SK-N-SH (cell line): ENCODE results near the gene ATOSA. TPM values are rescaled to one million over a fixed set of nuclear protein-coding genes. Genes with fewer than 3 reads are reported as not detected.

Experiments
- CTCF ChIA-PET: fragments of 300-600, 350-600 bp; formaldehyde crosslinking; extraction: SDS; loops from one replicate; lab custom pipeline; 2021; lab: Yijun Ruan, JAX
- POLR2A ChIA-PET: fragments of 350-600 bp; sonication (Branson Sonifier 250); formaldehyde crosslinking; extraction: SDS; loops from one replicate; lab custom pipeline; 2020; ENCODE audit warnings: antibody characterized with exemption, inconsistent platforms; lab: Yijun Ruan, JAX
- DNase-seq: peaks from one replicate; pipeline ENCODE4 v3.0.0; 2012
- H2AFZ ChIP-seq: fragments of 200-600 bp; sonication (generic); 2 replicates; pipeline ENCODE4 v1.8.1; 2016; ENCODE audit warnings: antibody characterized with exemption, mild to moderate bottlenecking, low read depth
- H3F3A ChIP-seq: fragments of 200-600 bp; sonication (generic); replicated peaks from 2 replicates; pipeline ENCODE3; 2016; ENCODE audit warnings: antibody characterized with exemption, mild to moderate bottlenecking; ENCODE audit not compliant: insufficient read depth
- H3K27ac ChIP-seq, 2 experiments: fragments of 200-500 bp in 1 of 2; fragments of 200-600 bp in 1 of 2; sonication (Bioruptor generic) in 1 of 2; sonication (generic), shearing (Covaris generic) in 1 of 2; 2 replicates each; pipeline versions ENCODE4 v1.5.1 to v1.6.1; 2014 to 2016; ENCODE audit warnings: low read depth in 2 of 2, inconsistent platforms in 1 of 2, low read length in 1 of 2, mild to moderate bottlenecking in 1 of 2, mixed read lengths in 1 of 2
- H3K27me3 ChIP-seq: fragments of 200-600 bp; sonication (generic), shearing (Covaris generic); 2 replicates; pipeline ENCODE4 v1.6.1; 2016; ENCODE audit warnings: mixed run types; ENCODE audit not compliant: insufficient read depth
- H3K36me3 ChIP-seq, 2 experiments: fragments of 200-500 bp in 1 of 2; fragments of 200-600 bp in 1 of 2; sonication (Bioruptor generic) in 1 of 2; sonication (generic) in 1 of 2; replicated peaks in 1 of 2; 2 replicates each; pipeline versions ENCODE3 to v1.5.1; 2014 to 2016; ENCODE audit warnings: low read length in 1 of 2, mild to moderate bottlenecking in 1 of 2; ENCODE audit not compliant: insufficient read depth in 2 of 2, control insufficient read depth in 1 of 2
- H3K4me1 ChIP-seq, 2 experiments: fragments of 200-500 bp in 1 of 2; fragments of 200-600 bp in 1 of 2; sonication (Bioruptor generic) in 1 of 2; sonication (generic), shearing (Covaris generic) in 1 of 2; 2 replicates each; pipeline versions ENCODE4 v1.5.1 to v1.6.1; 2014 to 2016; ENCODE audit warnings: low read depth in 1 of 2, low read length in 1 of 2, mixed run types in 1 of 2; ENCODE audit not compliant: insufficient read depth in 2 of 2, control insufficient read depth in 1 of 2
- H3K4me2 ChIP-seq: fragments of 200-600 bp; sonication (generic), shearing (Covaris generic); 2 replicates; pipeline ENCODE4 v1.6.1; 2017; ENCODE audit warnings: mixed run types
- H3K4me3 ChIP-seq, 2 experiments: fragments of 200-500 bp in 1 of 2; fragments of 200-600 bp in 1 of 2; sonication (Bioruptor generic) in 1 of 2; sonication (generic), shearing (Covaris generic) in 1 of 2; 2 replicates each; pipeline versions ENCODE4 v1.5.1 to v1.8.1; 2014 to 2016; ENCODE audit warnings: low read depth in 2 of 2, inconsistent platforms in 1 of 2, low read length in 1 of 2, mild to moderate bottlenecking in 1 of 2, mixed read lengths in 1 of 2, moderate library complexity in 1 of 2
- H3K79me2 ChIP-seq: fragments of 200-600 bp; sonication (generic); 2 replicates; pipeline ENCODE4 v1.8.1; 2017; ENCODE audit warnings: mild to moderate bottlenecking; ENCODE audit not compliant: insufficient read depth
- H3K9ac ChIP-seq: fragments of 200-600 bp; sonication (generic); 2 replicates; pipeline ENCODE4 v1.6.1; 2017; ENCODE audit warnings: mixed run types
- H3K9me2 ChIP-seq: fragments of 200-600 bp; sonication (generic); 2 replicates; pipeline ENCODE4 v1.6.1; 2017; ENCODE audit warnings: mixed run types
- H3K9me3 ChIP-seq: fragments of 200-600 bp; sonication (generic); 2 replicates; pipeline ENCODE4 v1.6.1; 2017; ENCODE audit warnings: mixed run types, mild to moderate bottlenecking, moderate library complexity
- H4K20me1 ChIP-seq: fragments of 200-600 bp; sonication (generic); 2 replicates; pipeline ENCODE4 v1.6.1; 2017; ENCODE audit warnings: mild to moderate bottlenecking, mixed run types; ENCODE audit not compliant: insufficient read depth
- CHD2 ChIP-seq: fragments of 150-350 bp; IDR thresholded peaks from 2 replicates; pipeline ENCODE4 v1.6.1; 2018; ENCODE audit warnings: low read length; ENCODE audit not compliant: partially characterized antibody
- EP300 ChIP-seq, 2 experiments: IDR thresholded peaks; 2 replicates each; pipeline versions ENCODE4 v1.4.0 to v1.6.1; 2012; ENCODE audit warnings: borderline replicate concordance in 1 of 2, low read depth in 1 of 2, low read length in 1 of 2
- GABPA ChIP-seq: IDR thresholded peaks from 2 replicates; pipeline ENCODE4 v1.4.0; 2012; ENCODE audit warnings: low read depth, mild to moderate bottlenecking
- GATA2 ChIP-seq: sonication (generic); formaldehyde crosslinking; IDR thresholded peaks from 2 replicates; pipeline ENCODE4 v1.5.0; 2020; ENCODE audit warnings: mild to moderate bottlenecking, missing genetic modification reagents
- MEF2A ChIP-seq: IDR thresholded peaks from 2 replicates; pipeline ENCODE4 v1.4.0; 2012; ENCODE audit warnings: low read depth, borderline replicate concordance
- NFIC ChIP-seq: IDR thresholded peaks from 2 replicates; pipeline ENCODE4 v1.4.0; 2012; ENCODE audit warnings: borderline replicate concordance
- NRF1 ChIP-seq: IDR thresholded peaks from 2 replicates; pipeline ENCODE4 v1.6.1; 2012; ENCODE audit warnings: low read depth, mild to moderate bottlenecking, low read length
- RXRA ChIP-seq: IDR thresholded peaks from 2 replicates; pipeline ENCODE4 v1.4.0; 2012; ENCODE audit warnings: low read depth, mild to moderate bottlenecking, borderline replicate concordance
- SMC3 ChIP-seq: IDR thresholded peaks from 2 replicates; pipeline ENCODE4 v1.6.1; 2012; ENCODE audit warnings: low read depth, low read length, improper control_type of control experiment
- TCF12 ChIP-seq: IDR thresholded peaks from 2 replicates; pipeline ENCODE4 v1.4.0; 2012
- TEAD4 ChIP-seq: IDR thresholded peaks from 2 replicates; pipeline ENCODE4 v1.4.0; 2012; ENCODE audit warnings: mild to moderate bottlenecking, borderline replicate concordance; ENCODE audit not compliant: insufficient read depth
- WGBS: methylation state at CpG from one replicate; pipeline ENCODE4 v1.1.6; 2017; ENCODE audit warnings: low lambda C conversion rate; 5-methylcytosine and 5-hydroxymethylcytosine counted together
- polyA plus RNA-seq, 3 experiments: library from polyadenylated mRNA; depleted of rRNA; stranded (reverse); fragments of >200 nt; gene quantifications; 2 replicates each; pipeline ENCODE4 v1.2.3, GENCODE V29; 2012
- TF ChIP-seq, protein P1 (sequence below): fragments of 150-350 bp; IDR thresholded peaks from 2 replicates; pipeline ENCODE4 v1.6.1; 2016; ENCODE audit warnings: mild to moderate bottlenecking, low read depth, low read length
- TF ChIP-seq, protein P2 (sequence below): IDR thresholded peaks from 2 replicates; pipeline ENCODE4 v1.6.1; 2012; ENCODE audit warnings: mild to moderate bottlenecking, low read depth, low read length, moderate library complexity
- TF ChIP-seq, protein P3 (sequence below): IDR thresholded peaks from 2 replicates; pipeline ENCODE4; 2012

The ATOSA gene
- polyA plus RNA-seq, 1 of the 3 experiments (the other 2 are of a cell fraction) = 7.4 TPM

DNA sequence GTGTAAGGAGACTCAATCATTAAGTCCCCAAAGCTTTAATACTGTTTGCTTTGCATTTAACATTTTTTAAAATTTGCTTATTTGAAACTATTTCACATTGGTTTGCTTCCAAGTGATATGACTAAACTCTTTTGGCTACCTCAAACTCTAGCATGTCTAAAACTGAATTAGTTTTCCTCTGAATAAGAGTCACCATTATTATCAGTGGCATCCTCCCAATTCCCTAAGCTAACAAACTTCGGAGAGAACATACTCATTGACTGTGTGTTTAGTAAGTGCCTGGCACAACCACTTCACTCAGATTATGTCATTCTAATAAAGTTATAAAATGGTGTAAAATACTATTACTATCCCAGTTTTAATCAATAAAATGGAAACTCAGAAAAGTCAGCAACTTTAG lies 21.9 kb downstream of the ATOSA start:
- Histone ChIP-seq H3K9me3 (no peaks in the 10 kb centered on the region), H3K27ac (peak overlapping the region in 1 of 2 experiments; percentile 51; a peak in 2 of 4 replicates), H3K79me2 (no peaks in the 10 kb centered on the region), H3K4me1 (peaks cover 10 to 18% of the 10 kb centered on the region in 2 experiments; a peak in 3 of 4 replicates), H3K4me2 (no peak overlapping the region; the same call in 1 of the 2 replicates), H3K36me3 (peaks cover 7 to 14% of the 10 kb centered on the region in 2 experiments), H2AFZ (no peak overlapping the region), H4K20me1 (no peaks in the 10 kb centered on the region), H3F3A (peaks cover 16% of the 10 kb centered on the region), H3K4me3 (no peak overlapping the region), H3K9ac (no peak overlapping the region), H3K9me2 (no peaks in the 10 kb centered on the region), H3K27me3 (no peaks in the 10 kb centered on the region)
- CTCF ChIA-PET = interaction anchor here (1.2 kb wide), 1 partner anchor 13 kb away, joined by 3 read pairs; no protein-coding TSS in a partner anchor
- TF ChIP-seq, protein P1, sequence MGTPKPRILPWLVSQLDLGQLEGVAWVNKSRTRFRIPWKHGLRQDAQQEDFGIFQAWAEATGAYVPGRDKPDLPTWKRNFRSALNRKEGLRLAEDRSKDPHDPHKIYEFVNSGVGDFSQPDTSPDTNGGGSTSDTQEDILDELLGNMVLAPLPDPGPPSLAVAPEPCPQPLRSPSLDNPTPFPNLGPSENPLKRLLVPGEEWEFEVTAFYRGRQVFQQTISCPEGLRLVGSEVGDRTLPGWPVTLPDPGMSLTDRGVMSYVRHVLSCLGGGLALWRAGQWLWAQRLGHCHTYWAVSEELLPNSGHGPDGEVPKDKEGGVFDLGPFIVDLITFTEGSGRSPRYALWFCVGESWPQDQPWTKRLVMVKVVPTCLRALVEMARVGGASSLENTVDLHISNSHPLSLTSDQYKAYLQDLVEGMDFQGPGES = no peak
- no peak; the same call in 1 of the 2 replicates for TF ChIP-seq NFIC
- no peak for DNase-seq
- WGBS = 19% methylated on average over 1 of the region's 1 CpG
- POLR2A ChIA-PET = no interaction called here

DNA sequence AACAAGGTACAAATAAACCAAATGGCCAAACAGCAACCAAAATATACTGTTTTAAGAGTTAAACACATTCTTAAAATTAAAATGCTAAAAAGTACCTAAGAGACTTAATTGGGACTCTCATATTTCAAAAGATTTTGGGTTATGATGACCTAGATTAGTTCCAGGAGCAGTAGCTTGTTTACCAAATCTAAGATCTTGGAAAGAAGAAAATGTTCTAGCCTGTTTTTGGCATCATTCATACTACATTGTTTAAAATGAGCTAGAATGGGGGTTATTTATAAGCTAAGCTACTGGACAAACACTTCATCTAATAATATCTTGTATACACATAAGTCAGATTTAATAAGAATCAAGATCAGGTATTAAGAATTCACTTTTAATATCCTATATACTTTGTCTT lies 22.8 kb downstream of the ATOSA start:
- H3K9me3 ChIP-seq = no peaks in the 10 kb centered on the region
- H3K9me2 ChIP-seq = no peaks in the 10 kb centered on the region
- H3K36me3 ChIP-seq = peaks cover 7 to 12% of the 10 kb centered on the region in 2 experiments
- no peak for TF ChIP-seq NRF1
- no peak for TF ChIP-seq EP300 (IDR thresholded peaks at IDR 0.05; ENCODE audit: borderline replicate concordance in 1 of 2, low read depth in 1 of 2, low read length in 1 of 2)
- no peak for TF ChIP-seq RXRA
- no peak for TF ChIP-seq SMC3
- TF ChIP-seq GABPA = no peak
- TF ChIP-seq, protein P2, sequence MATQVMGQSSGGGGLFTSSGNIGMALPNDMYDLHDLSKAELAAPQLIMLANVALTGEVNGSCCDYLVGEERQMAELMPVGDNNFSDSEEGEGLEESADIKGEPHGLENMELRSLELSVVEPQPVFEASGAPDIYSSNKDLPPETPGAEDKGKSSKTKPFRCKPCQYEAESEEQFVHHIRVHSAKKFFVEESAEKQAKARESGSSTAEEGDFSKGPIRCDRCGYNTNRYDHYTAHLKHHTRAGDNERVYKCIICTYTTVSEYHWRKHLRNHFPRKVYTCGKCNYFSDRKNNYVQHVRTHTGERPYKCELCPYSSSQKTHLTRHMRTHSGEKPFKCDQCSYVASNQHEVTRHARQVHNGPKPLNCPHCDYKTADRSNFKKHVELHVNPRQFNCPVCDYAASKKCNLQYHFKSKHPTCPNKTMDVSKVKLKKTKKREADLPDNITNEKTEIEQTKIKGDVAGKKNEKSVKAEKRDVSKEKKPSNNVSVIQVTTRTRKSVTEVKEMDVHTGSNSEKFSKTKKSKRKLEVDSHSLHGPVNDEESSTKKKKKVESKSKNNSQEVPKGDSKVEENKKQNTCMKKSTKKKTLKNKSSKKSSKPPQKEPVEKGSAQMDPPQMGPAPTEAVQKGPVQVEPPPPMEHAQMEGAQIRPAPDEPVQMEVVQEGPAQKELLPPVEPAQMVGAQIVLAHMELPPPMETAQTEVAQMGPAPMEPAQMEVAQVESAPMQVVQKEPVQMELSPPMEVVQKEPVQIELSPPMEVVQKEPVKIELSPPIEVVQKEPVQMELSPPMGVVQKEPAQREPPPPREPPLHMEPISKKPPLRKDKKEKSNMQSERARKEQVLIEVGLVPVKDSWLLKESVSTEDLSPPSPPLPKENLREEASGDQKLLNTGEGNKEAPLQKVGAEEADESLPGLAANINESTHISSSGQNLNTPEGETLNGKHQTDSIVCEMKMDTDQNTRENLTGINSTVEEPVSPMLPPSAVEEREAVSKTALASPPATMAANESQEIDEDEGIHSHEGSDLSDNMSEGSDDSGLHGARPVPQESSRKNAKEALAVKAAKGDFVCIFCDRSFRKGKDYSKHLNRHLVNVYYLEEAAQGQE = no peak
- no peak for TF ChIP-seq TEAD4
- no peak for TF ChIP-seq CHD2
- TF ChIP-seq, protein P3, sequence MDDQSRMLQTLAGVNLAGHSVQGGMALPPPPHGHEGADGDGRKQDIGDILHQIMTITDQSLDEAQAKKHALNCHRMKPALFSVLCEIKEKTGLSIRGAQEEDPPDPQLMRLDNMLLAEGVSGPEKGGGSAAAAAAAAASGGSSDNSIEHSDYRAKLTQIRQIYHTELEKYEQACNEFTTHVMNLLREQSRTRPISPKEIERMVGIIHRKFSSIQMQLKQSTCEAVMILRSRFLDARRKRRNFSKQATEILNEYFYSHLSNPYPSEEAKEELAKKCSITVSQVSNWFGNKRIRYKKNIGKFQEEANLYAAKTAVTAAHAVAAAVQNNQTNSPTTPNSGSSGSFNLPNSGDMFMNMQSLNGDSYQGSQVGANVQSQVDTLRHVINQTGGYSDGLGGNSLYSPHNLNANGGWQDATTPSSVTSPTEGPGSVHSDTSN = no peak
- no peak for TF ChIP-seq GATA2
- TF ChIP-seq TCF12 = no peak
- no peak for TF ChIP-seq MEF2A
- H2AFZ ChIP-seq = no peak overlapping the region
- ChIA-PET POLR2A (no interaction called here), CTCF (interaction anchor here (1.1 kb wide), 1 partner anchor 12 kb away, joined by 3 read pairs; no protein-coding TSS in a partner anchor)
- H3K9ac ChIP-seq = no peak overlapping the region
- H3K4me3 ChIP-seq = no peak overlapping the region
- no peak for DNase-seq
- H3K27ac ChIP-seq = no peak overlapping the region
- peaks cover 13 to 17% of the 10 kb centered on the region in 2 experiments; a peak in 3 of 4 replicates for H3K4me1 ChIP-seq
- no peak overlapping the region for H3K4me2 ChIP-seq
- no peaks in the 10 kb centered on the region for H4K20me1 ChIP-seq
- H3K27me3 ChIP-seq = no peaks in the 10 kb centered on the region
- H3K79me2 ChIP-seq = no peaks in the 10 kb centered on the region
- H3F3A ChIP-seq = peaks cover 20% of the 10 kb centered on the region
